Measurements from ENCODE around the gene MARCHF4.

Gene MARCHF4

DNA sequence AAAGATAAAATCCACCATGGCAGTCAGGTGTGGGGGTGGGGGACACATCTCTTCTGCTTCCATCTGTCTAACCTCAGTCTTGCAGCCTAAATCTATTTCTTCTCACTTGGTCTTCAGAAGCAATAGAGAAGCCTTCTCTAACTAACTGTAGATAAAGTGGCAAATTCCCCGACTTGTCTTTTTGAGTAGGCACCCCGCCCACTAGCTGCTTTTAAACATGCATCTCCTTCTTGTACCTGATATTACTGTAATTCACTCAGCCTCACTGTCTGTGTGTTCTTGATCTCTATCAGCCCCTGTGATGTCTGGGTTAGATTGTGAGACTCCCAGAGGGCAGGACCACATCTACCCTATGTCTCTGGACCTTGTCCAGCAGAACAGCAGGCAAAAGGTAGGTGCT lies 6.8 kb downstream of the MARCHF4 start:
- H3K9me3 ChIP-seq (ENCODE audit: low read length), result no peaks in the 10 kb centered on the region
- peaks cover 5 to 16% of the 10 kb centered on the region in 2 donors for H3K27me3 ChIP-seq (ENCODE audit: control insufficient read depth in 1 of 2, insufficient read depth in 2 of 2, low read length in 2 of 2)

DNA sequence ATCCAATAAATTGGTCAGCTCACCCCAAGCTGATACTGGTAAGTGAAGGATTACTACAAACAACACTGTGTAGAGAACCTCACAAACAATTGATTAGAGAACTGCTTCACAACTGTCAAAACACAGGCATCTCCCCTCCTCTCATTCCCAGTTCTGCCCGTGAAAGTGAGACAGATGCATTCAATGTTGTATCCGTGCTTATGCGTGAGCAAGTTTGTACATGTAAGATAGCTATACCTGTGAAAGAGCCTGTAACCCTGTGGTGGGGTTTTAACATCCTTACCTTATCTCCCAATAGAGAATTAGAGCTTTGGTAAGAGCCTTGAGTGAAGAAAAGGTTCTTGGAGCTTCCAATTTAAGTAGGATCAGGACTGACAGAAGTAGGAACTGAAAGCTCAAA lies 9.1 kb downstream of the MARCHF4 start:
- Histone ChIP-seq H3K27ac (ENCODE audit: low read depth, low read length) (no peak overlapping the region), H3K9me3 (ENCODE audit: low read length) (no peaks in the 10 kb centered on the region), H3K4me3 (ENCODE audit: low read depth in 1 of 2, low read length in 2 of 2) (no peak overlapping the region), H3K9ac (ENCODE audit: low read length) (no peak overlapping the region), H3K36me3 (ENCODE audit: insufficient read depth, low read length) (no peaks in the 10 kb centered on the region), H3K4me1 (ENCODE audit: insufficient read depth, low read length) (no peaks in the 10 kb centered on the region), H3K27me3 (ENCODE audit: control insufficient read depth in 1 of 2, insufficient read depth in 2 of 2, low read length in 2 of 2) (peaks cover 0 to 7% of the 10 kb centered on the region in 2 donors)

More for the DNA sequence above, 6.8 kb downstream of the MARCHF4 start:
- no peaks in the 10 kb centered on the region for H3K4me1 ChIP-seq (ENCODE audit: insufficient read depth, low read length)
- no peak overlapping the region for H3K9ac ChIP-seq (ENCODE audit: low read length)
- H3K36me3 ChIP-seq (ENCODE audit: insufficient read depth, low read length), result no peaks in the 10 kb centered on the region
- no peak overlapping the region for H3K27ac ChIP-seq (ENCODE audit: low read depth, low read length)
- H3K4me3 ChIP-seq (ENCODE audit: low read depth in 1 of 2, low read length in 2 of 2), result no peak overlapping the region

DNA sequence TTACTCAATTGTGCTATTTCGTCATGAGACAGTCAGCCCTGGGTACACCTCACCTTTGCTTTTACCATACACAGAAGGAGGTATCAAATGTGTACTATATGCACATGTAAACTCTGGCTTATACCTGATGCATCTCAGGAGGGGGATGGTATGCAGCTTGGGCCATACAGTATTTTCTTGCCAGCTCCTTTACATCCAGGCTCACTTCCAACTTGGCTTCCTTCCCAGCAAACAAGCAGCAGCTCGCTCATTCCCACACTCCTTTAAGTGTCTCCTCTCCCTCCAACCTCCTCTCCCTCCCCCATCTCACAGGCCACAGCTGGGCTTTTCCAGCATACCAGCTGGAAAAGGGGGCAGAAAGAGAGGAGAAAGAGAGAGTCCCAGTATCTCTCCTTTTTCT lies 9.6 kb downstream of the MARCHF4 start:
- no peak overlapping the region for H3K27ac ChIP-seq (ENCODE audit: low read depth, low read length)
- H3K9me3 ChIP-seq (ENCODE audit: low read length), result no peaks in the 10 kb centered on the region
- no peaks in the 10 kb centered on the region for H3K4me1 ChIP-seq (ENCODE audit: insufficient read depth, low read length)
- peaks cover 0 to 7% of the 10 kb centered on the region in 2 donors for H3K27me3 ChIP-seq (ENCODE audit: control insufficient read depth in 1 of 2, insufficient read depth in 2 of 2, low read length in 2 of 2)
- H3K36me3 ChIP-seq (ENCODE audit: insufficient read depth, low read length), result no peaks in the 10 kb centered on the region
- H3K4me3 ChIP-seq (ENCODE audit: low read depth in 1 of 2, low read length in 2 of 2), result no peak overlapping the region
- H3K9ac ChIP-seq (ENCODE audit: low read length), result no peak overlapping the region

DNA sequence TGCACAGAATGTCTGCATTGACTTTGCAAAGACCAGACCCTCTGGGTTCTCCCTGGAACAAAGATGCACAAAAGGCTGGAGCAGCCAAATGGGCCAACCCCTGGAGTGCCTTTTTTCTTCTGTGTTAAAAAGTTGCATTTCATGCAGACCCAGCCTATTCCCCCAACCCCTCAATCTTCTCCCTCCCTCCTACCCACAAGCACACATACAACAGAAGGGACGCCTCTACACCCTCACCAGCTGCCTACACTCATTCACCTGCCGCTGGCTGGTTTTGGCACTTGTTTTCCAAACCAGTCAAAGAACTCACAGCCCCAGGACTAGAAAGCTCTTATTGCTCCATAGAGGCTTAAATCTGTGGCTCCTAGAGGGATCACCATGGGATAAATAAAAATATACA lies 16.6 kb downstream of the MARCHF4 start:
- Histone ChIP-seq H3K4me3 (ENCODE audit: low read depth in 1 of 2, low read length in 2 of 2) (no peak overlapping the region), H3K27ac (ENCODE audit: low read depth, low read length) (no peak overlapping the region), H3K9me3 (ENCODE audit: low read length) (no peaks in the 10 kb centered on the region), H3K27me3 (ENCODE audit: control insufficient read depth in 1 of 2, insufficient read depth in 2 of 2, low read length in 2 of 2) (peaks cover 0 to 7% of the 10 kb centered on the region in 2 donors), H3K9ac (ENCODE audit: low read length) (no peak overlapping the region), H3K4me1 (ENCODE audit: insufficient read depth, low read length) (no peaks in the 10 kb centered on the region), H3K36me3 (ENCODE audit: insufficient read depth, low read length) (no peaks in the 10 kb centered on the region)

DNA sequence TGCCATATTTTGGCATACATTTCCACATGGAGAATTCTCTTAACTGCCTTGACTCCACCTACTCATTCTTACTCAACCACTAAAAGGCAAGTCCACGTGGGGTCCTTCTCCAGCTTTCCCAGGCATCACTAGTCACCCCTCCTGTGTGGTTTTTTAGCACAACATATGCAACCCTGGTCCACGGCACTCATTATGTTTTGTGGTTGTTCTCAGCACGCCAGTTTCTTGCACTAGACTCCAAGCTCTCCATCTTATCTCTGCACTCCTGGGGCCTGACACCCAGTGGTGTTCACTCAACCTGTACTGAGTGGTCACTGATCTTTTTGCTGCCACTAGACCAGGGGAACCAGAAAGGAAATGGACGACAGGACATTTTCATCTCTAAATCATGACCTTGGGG lies 18.0 kb downstream of the MARCHF4 start:
- no peak overlapping the region for H3K27ac ChIP-seq (ENCODE audit: low read depth, low read length)
- H3K9ac ChIP-seq (ENCODE audit: low read length), result no peak overlapping the region
- H3K27me3 ChIP-seq (ENCODE audit: control insufficient read depth in 1 of 2, insufficient read depth in 2 of 2, low read length in 2 of 2), result peaks cover 0 to 5% of the 10 kb centered on the region in 2 donors
- H3K4me3 ChIP-seq (ENCODE audit: low read depth in 1 of 2, low read length in 2 of 2), result no peak overlapping the region
- H3K9me3 ChIP-seq (ENCODE audit: low read length), result no peaks in the 10 kb centered on the region
- H3K36me3 ChIP-seq (ENCODE audit: insufficient read depth, low read length), result no peaks in the 10 kb centered on the region
- no peaks in the 10 kb centered on the region for H3K4me1 ChIP-seq (ENCODE audit: insufficient read depth, low read length)

DNA sequence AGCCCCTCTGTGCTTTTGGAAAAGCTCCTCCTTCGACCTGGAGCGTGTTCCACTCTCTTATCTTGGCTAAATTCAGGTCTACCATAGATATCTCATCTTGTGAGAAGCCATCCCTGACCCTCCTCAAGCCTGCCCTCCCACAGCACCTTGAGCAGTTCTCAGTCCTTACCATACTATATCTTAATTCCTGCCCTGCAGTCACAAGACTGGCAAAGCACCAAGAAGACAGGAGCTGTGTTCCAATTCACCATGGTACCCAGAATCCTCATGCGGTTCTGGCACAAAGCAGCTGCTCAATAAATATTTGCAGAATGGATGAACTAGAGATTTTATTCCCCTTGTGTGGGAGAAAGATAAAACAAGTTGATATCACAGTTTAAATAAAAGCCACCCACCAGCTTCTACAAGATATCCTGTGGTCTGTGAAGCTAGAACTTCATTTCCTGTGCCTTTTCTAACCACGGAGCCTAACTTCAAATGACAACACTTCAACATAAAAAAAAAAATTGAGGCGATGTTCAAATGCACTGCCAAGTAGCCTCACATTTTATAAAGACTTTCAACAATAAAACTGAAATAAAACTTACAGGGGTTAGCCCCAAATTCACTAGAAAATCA lies 19.5 kb downstream of the MARCHF4 start:
- Histone ChIP-seq H3K27me3 (ENCODE audit: control insufficient read depth in 1 of 2, insufficient read depth in 2 of 2, low read length in 2 of 2) (no peaks in the 10 kb centered on the region), H3K9ac (ENCODE audit: low read length) (no peak overlapping the region), H3K9me3 (ENCODE audit: low read length) (no peaks in the 10 kb centered on the region), H3K4me1 (ENCODE audit: insufficient read depth, low read length) (no peaks in the 10 kb centered on the region), H3K4me3 (ENCODE audit: low read depth in 1 of 2, low read length in 2 of 2) (no peak overlapping the region), H3K36me3 (ENCODE audit: insufficient read depth, low read length) (no peaks in the 10 kb centered on the region), H3K27ac (ENCODE audit: low read depth, low read length) (no peak overlapping the region)

DNA sequence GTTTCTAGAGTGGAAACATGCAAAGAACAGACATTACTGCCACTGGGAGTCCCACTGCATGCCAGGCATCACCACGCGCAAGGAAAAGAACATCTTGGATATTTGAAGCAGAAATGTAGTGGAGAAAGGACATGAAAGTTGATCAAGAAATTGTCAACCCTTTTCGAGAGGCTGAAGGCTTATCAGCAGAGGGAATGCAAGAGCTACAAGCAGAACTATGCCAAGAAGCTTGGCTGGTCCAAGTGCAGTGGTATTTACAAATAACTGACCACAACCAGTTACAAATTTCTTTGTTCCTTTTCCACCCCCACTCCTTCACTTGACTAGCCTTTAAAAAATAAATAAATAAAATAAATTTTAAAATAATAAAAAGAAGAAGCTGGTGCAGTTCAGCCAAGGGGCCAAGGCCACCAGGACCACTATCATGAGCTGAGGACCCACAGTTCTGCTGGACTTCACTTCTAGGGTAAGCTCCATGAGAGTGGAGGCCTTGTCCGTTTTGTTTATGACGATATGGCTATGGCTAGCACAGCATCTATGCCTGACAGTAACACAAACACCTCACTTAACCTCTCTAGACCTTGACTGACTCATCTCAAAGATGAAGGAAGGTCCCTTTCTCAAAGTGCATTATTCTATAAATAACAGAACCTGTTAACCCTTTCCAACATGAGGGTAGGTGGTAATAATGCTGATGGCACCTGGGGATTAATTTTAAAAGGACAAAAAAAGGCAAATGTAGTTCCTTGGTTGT lies 20.9 kb downstream of the MARCHF4 start:
- Histone ChIP-seq H3K36me3 (ENCODE audit: insufficient read depth, low read length) (no peaks in the 10 kb centered on the region), H3K4me3 (ENCODE audit: low read depth in 1 of 2, low read length in 2 of 2) (no peak overlapping the region), H3K4me1 (ENCODE audit: insufficient read depth, low read length) (no peaks in the 10 kb centered on the region), H3K27me3 (ENCODE audit: control insufficient read depth in 1 of 2, insufficient read depth in 2 of 2, low read length in 2 of 2) (no peaks in the 10 kb centered on the region), H3K27ac (ENCODE audit: low read depth, low read length) (no peak overlapping the region), H3K9me3 (ENCODE audit: low read length) (no peaks in the 10 kb centered on the region), H3K9ac (ENCODE audit: low read length) (no peak overlapping the region)

DNA sequence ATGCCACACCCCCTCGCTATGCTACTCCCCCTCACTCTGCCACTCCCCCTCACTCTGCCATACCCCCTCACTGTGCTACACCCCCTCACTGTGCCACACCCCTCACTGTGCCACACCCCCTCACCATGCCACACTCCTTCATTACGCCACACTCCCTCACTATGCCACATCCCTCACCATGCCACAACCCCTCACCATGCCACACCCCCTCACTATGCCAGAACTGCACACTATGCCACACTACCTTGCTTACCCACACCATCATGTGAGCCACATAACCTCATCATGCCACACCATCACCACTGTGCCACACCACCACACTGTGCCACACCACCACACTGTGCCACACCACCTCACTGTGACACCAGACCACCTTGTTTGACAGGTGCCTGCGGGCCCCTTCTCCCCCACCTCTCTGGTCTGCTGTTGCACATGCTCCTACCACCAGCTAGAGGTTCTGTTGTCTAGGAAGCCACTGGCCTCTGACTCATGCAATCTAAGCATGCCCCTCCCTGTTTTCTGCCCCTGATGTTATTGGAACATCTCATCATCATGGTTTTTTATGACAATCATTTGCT lies 22.0 kb downstream of the MARCHF4 start:
- no peaks in the 10 kb centered on the region for H3K4me1 ChIP-seq (ENCODE audit: insufficient read depth, low read length)
- H3K27me3 ChIP-seq (ENCODE audit: control insufficient read depth in 1 of 2, insufficient read depth in 2 of 2, low read length in 2 of 2), result no peaks in the 10 kb centered on the region
- H3K4me3 ChIP-seq (ENCODE audit: low read depth in 1 of 2, low read length in 2 of 2), result no peak overlapping the region
- no peaks in the 10 kb centered on the region for H3K9me3 ChIP-seq (ENCODE audit: low read length)
- no peaks in the 10 kb centered on the region for H3K36me3 ChIP-seq (ENCODE audit: insufficient read depth, low read length)
- no peak overlapping the region for H3K9ac ChIP-seq (ENCODE audit: low read length)
- H3K27ac ChIP-seq (ENCODE audit: low read depth, low read length), result no peak overlapping the region

DNA sequence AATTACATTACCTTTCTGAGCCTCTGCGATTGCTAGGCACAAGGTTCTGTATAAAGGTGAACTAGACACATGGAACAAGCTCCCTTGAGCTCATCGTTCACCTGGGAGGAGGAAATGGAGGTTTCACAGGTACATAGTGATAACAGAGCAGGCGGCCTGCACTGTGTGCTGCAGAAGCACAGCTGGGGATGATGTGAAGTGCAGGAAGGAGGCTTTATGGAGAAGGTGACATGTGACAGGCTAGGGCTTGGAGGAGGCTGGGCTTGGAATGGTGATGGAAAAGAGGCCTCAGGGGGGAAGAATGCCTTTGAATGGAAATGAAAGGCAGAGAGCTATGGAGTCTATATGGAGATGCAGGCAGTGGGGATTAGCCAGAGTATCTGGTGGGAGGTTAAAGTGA lies 22.9 kb downstream of the MARCHF4 start:
- no peak overlapping the region for H3K4me3 ChIP-seq (ENCODE audit: low read depth in 1 of 2, low read length in 2 of 2)
- no peaks in the 10 kb centered on the region for H3K9me3 ChIP-seq (ENCODE audit: low read length)
- H3K27me3 ChIP-seq (ENCODE audit: control insufficient read depth in 1 of 2, insufficient read depth in 2 of 2, low read length in 2 of 2), result no peaks in the 10 kb centered on the region
- H3K4me1 ChIP-seq (ENCODE audit: insufficient read depth, low read length), result no peaks in the 10 kb centered on the region
- H3K36me3 ChIP-seq (ENCODE audit: insufficient read depth, low read length), result no peaks in the 10 kb centered on the region
- no peak overlapping the region for H3K9ac ChIP-seq (ENCODE audit: low read length)
- H3K27ac ChIP-seq (ENCODE audit: low read depth, low read length), result no peak overlapping the region

DNA sequence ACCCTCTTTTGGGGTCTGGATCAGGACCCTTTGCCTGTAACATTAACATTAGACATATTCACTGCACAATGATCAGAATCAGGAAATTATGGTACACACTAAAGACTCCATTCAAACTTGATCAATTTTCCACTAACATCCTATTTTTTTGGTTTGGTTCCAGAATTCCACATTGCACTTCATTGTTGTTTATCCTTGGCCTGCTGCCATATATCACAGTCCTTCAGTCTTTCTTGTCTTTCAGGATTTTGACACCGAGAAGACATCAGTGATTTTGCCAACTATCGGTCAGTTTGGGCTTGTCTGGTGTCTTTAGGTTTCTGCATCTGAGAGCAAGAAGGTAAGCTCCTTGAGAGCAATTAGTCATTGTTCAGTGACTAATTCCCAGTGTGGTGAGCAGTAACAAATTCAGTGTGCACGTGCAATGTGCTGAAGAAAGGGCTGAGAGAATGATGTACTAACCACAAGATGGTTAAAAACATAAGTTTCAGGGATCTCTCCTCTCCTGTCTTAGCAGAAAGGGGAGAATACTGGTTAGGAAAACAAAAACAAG lies 23.5 kb downstream of the MARCHF4 start:
- Histone ChIP-seq H3K27ac (ENCODE audit: low read depth, low read length) (no peak overlapping the region), H3K4me3 (ENCODE audit: low read depth in 1 of 2, low read length in 2 of 2) (no peak overlapping the region), H3K36me3 (ENCODE audit: insufficient read depth, low read length) (no peaks in the 10 kb centered on the region), H3K9me3 (ENCODE audit: low read length) (no peaks in the 10 kb centered on the region), H3K9ac (ENCODE audit: low read length) (no peak overlapping the region), H3K4me1 (ENCODE audit: insufficient read depth, low read length) (no peaks in the 10 kb centered on the region), H3K27me3 (ENCODE audit: control insufficient read depth in 1 of 2, insufficient read depth in 2 of 2, low read length in 2 of 2) (no peaks in the 10 kb centered on the region)

DNA sequence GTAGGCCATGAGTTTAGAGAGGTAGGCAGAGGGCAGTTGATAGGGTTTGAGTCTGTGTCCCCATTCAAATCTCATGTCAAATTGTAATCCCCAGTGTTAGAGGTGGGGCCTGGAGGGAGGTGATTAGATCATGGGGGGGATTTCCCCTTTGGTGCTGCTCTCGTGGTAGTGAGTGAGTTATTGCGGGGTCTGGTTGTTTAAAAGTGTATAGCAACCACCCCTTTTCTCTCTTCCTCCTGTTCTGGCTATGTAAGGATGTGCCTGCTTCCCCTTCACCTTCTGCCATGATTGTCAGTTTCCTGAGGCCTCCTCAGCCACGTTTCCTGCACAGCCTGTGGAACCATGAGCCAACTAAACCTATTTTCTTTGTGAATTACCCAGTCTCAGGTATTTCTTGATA lies 25.5 kb downstream of the MARCHF4 start:
- no peak overlapping the region for H3K4me3 ChIP-seq (ENCODE audit: low read depth in 1 of 2, low read length in 2 of 2)
- H3K9ac ChIP-seq (ENCODE audit: low read length), result no peak overlapping the region
- no peaks in the 10 kb centered on the region for H3K36me3 ChIP-seq (ENCODE audit: insufficient read depth, low read length)
- H3K9me3 ChIP-seq (ENCODE audit: low read length), result no peaks in the 10 kb centered on the region
- no peaks in the 10 kb centered on the region for H3K4me1 ChIP-seq (ENCODE audit: insufficient read depth, low read length)
- no peaks in the 10 kb centered on the region for H3K27me3 ChIP-seq (ENCODE audit: control insufficient read depth in 1 of 2, insufficient read depth in 2 of 2, low read length in 2 of 2)
- no peak overlapping the region for H3K27ac ChIP-seq (ENCODE audit: low read depth, low read length)

All from muscle layer of colon (tissue), 2 donors.